ENCODE measurements around the gene CTNNA2.

GRCh38 chr2:80517316-80517715, 1004.5 kb downstream of the CTNNA2 start:
- no peak for TF ChIP-seq TAF1 (IDR thresholded peaks at IDR 0.05; ENCODE audit: borderline replicate concordance, insufficient read depth, low read length)
- TF ChIP-seq, protein P1, sequence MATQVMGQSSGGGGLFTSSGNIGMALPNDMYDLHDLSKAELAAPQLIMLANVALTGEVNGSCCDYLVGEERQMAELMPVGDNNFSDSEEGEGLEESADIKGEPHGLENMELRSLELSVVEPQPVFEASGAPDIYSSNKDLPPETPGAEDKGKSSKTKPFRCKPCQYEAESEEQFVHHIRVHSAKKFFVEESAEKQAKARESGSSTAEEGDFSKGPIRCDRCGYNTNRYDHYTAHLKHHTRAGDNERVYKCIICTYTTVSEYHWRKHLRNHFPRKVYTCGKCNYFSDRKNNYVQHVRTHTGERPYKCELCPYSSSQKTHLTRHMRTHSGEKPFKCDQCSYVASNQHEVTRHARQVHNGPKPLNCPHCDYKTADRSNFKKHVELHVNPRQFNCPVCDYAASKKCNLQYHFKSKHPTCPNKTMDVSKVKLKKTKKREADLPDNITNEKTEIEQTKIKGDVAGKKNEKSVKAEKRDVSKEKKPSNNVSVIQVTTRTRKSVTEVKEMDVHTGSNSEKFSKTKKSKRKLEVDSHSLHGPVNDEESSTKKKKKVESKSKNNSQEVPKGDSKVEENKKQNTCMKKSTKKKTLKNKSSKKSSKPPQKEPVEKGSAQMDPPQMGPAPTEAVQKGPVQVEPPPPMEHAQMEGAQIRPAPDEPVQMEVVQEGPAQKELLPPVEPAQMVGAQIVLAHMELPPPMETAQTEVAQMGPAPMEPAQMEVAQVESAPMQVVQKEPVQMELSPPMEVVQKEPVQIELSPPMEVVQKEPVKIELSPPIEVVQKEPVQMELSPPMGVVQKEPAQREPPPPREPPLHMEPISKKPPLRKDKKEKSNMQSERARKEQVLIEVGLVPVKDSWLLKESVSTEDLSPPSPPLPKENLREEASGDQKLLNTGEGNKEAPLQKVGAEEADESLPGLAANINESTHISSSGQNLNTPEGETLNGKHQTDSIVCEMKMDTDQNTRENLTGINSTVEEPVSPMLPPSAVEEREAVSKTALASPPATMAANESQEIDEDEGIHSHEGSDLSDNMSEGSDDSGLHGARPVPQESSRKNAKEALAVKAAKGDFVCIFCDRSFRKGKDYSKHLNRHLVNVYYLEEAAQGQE (IDR thresholded peaks at IDR 0.05; ENCODE audit: insufficient read depth in 1 of 2, low read depth in 2 of 2, low read length in 2 of 2) = no peak
- no peak for TF ChIP-seq FOXP2 (optimal IDR thresholded peaks at IDR 0.05; ENCODE audit: borderline replicate concordance, extremely low read depth, extremely low read length, insufficient read depth)
- TF ChIP-seq POLR2AphosphoS5 (IDR thresholded peaks at IDR 0.05; ENCODE audit: low read depth, low read length) = no peak
- TF ChIP-seq SIN3A (IDR thresholded peaks at IDR 0.05; ENCODE audit: borderline replicate concordance, insufficient read depth, low read length) = no peak
